ENCODE data around the gene SRPX. TPM values are rescaled to one million over a fixed set of nuclear protein-coding genes. Genes with fewer than 3 reads are reported as not detected.

Gene SRPX
- total RNA-seq, 1 experiment from 2014 or later: 0.23 TPM

GRCh38 chrX:38236901-38237615 lies 16.4 kb upstream of the SRPX start:
- ChIA-PET CTCF (no interaction called here), POLR2A (no interaction called here)
- H3K9me3 ChIP-seq (ENCODE audit: control insufficient read depth, insufficient read depth, low read depth, low read length): no peaks in the 10 kb centered on the region
- no peaks in the 10 kb centered on the region for H3K36me3 ChIP-seq (ENCODE audit: control insufficient read depth, insufficient read depth, low read length)
- ATAC-seq: no peak
- H3K27me3 ChIP-seq (ENCODE audit: control insufficient read depth, insufficient read depth, low read length): no peaks in the 10 kb centered on the region
- DNase-seq (ENCODE audit: low read depth, low spot score): no peak
- in situ Hi-C loops (cut with HindIII; ENCODE audit: low pct_unique_long_range_greater_than_20kb, low sequenced_read_pairs): no loop called here
- TF ChIP-seq TCF7L2 (IDR thresholded peaks at IDR 0.05; ENCODE audit: low read depth, low read length) (no peak), CTCF (IDR thresholded peaks at IDR 0.05) (no peak), REST (IDR thresholded peaks at IDR 0.05; ENCODE audit: insufficient read depth in 1 of 2, low read depth in 2 of 2, low read length in 1 of 2) (no peak), SIN3A (IDR thresholded peaks at IDR 0.05; ENCODE audit: borderline replicate concordance, insufficient read depth, low read depth, low read length) (no peak), POLR2AphosphoS5 (IDR thresholded peaks at IDR 0.05; ENCODE audit: low read depth, low read length) (no peak)
- H3K4me3 ChIP-seq (ENCODE audit: low read depth in 2 of 2, low read length in 2 of 2): no peak overlapping the region
- BruUV-seq (replicated peaks): no TSS peak
- intact Hi-C loops (cut with micrococcal nuclease; ENCODE audit: unreplicated experiment): no loop called here
- H3K4me1 ChIP-seq (ENCODE audit: control insufficient read depth, insufficient read depth, low read length): no peaks in the 10 kb centered on the region
- H3K27ac ChIP-seq (ENCODE audit: low read length): no peak overlapping the region

DNA sequence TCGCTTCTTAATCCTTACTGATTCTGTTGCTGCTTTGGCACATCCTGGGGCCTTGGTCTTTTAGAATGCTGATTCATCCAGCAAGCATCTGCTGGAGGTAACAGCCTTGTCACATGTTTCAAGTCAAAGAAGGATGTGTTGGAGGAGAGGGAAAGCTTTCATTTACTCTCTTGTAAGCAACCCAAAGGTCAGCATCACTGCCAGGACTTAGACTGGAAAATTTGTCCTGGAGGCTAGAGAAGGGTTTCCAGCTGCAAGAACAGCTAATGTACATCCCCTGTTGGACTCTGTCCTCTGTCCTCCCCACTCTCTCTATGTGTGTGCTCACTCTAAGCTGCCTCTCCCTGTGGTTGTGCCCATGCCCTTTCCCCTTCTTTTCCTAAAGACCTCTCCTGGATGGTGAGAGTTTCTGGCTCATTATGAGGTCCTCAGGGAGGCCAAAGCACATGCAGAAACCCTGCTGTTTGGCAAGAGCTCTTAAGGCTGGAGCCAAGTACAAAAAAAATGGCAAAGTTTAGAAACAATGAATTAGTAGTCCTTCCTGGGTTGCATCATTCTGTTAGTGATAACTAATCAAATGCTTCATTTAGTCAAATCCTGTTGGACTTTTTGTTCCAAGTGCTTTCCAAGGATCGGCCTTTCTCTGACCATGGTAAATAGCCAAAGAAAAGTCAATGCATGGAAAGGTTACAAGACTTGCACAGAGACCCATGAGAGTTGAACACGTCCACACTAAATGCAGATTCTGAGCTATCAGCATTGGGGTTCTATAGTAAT lies 13.4 kb upstream of the SRPX start:
- in situ Hi-C loops (cut with HindIII; ENCODE audit: low pct_unique_long_range_greater_than_20kb, low sequenced_read_pairs): no loop called here
- Histone ChIP-seq H3K36me3 (ENCODE audit: control insufficient read depth, insufficient read depth, low read length) (no peaks in the 10 kb centered on the region), H3K9me3 (ENCODE audit: control insufficient read depth, insufficient read depth, low read depth, low read length) (no peaks in the 10 kb centered on the region), H3K27me3 (ENCODE audit: control insufficient read depth, insufficient read depth, low read length) (no peaks in the 10 kb centered on the region), H3K4me3 (ENCODE audit: low read depth in 2 of 2, low read length in 2 of 2) (no peak overlapping the region), H3K4me1 (ENCODE audit: control insufficient read depth, insufficient read depth, low read length) (no peaks in the 10 kb centered on the region), H3K27ac (ENCODE audit: low read length) (no peak overlapping the region)
- no peak for TF ChIP-seq TCF7L2 (IDR thresholded peaks at IDR 0.05; ENCODE audit: low read depth, low read length)
- TF ChIP-seq REST (IDR thresholded peaks at IDR 0.05; ENCODE audit: insufficient read depth in 1 of 2, low read depth in 2 of 2, low read length in 1 of 2): no peak
- no peak for TF ChIP-seq POLR2AphosphoS5 (IDR thresholded peaks at IDR 0.05; ENCODE audit: low read depth, low read length)
- TF ChIP-seq SIN3A (IDR thresholded peaks at IDR 0.05; ENCODE audit: borderline replicate concordance, insufficient read depth, low read depth, low read length): no peak
- TF ChIP-seq CTCF (IDR thresholded peaks at IDR 0.05): no peak
- BruUV-seq (replicated peaks): no TSS peak
- ChIA-PET POLR2A (no interaction called here), CTCF (no interaction called here)
- DNase-seq (ENCODE audit: low read depth, low spot score) (no peak), ATAC-seq (no peak)
- intact Hi-C loops (cut with micrococcal nuclease; ENCODE audit: unreplicated experiment): no loop called here
